A673 (cell line): Measurements from ENCODE around the gene SRSF9.

ENCODE experiments used
- CTCF ChIP-seq: fragments of 300-800, 200-600 bp; sonication (generic); conservative IDR thresholded peaks from 2 replicates; pipeline ENCODE4 v1.5.1; 2017; ENCODE audit warnings: low read depth, mild to moderate bottlenecking, antibody characterized with exemption, low read length, moderate library complexity, mixed read lengths
- EZH2 ChIP-seq: fragments of 200-600 bp; sonication (generic); IDR thresholded peaks from 2 replicates; pipeline ENCODE4 v1.6.1; 2017; ENCODE audit warnings: borderline replicate concordance, low read depth, mild to moderate bottlenecking, mixed read lengths, antibody characterized with exemption, low read length; ENCODE audit not compliant: poor library complexity, severe bottlenecking

DNA sequence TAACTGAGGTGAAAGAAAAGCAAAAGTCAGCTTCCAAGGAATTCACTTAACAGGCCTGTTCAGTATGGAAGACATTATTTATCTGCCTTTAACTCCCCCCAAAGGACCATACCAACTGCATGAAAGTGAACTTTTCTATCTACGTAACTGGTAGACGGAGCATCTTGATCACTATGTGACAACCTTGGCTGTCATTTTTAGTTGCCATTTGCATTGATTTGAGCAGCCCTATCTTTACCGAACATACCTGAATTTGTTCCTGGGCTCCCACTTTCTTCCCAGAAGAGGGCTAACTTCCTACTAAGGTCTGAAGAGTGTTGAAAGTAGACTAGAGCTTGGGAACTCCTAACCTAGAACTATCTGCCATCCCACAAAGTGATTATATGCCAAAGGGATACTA is 9.4 kb downstream of the SRSF9 start:
- TF ChIP-seq CTCF (no peak), EZH2 (no peak)
